ENCODE data around the gene LMF2.

The LMF2 gene

DNA sequence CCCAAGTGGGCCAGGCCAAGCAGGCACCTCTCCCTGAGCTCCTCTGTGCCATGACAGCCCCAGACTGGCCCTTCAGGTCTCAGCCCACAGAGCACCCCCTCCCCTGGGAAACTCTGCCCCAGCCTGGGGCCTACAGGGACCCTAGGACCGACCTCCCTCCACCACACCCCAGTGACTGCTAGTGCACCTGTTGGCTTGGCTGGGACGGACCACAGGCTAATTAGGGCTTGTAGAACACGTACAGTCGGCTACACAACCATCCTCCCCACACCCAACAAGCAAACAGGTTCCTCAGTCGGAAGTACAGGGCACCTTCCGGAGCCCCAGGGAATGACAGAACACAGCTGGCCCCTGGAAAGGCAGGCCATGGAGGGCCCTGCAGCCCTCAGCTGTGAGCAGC, 37.0 kb downstream of the LMF2 start:
- H3K4me3 ChIP-seq (ENCODE audit: low read depth, low read length) = peak overlapping the region; percentile 11
- peak; percentile 25 for DNase-seq (ENCODE audit: low read depth)
- no peak for TF ChIP-seq MAX (IDR thresholded peaks at IDR 0.05; ENCODE audit: low read depth, low read length)
- TF ChIP-seq POLR2A (IDR thresholded peaks at IDR 0.05; ENCODE audit: extremely low read depth, insufficient read length) = no peak
- TF ChIP-seq, protein P1, sequence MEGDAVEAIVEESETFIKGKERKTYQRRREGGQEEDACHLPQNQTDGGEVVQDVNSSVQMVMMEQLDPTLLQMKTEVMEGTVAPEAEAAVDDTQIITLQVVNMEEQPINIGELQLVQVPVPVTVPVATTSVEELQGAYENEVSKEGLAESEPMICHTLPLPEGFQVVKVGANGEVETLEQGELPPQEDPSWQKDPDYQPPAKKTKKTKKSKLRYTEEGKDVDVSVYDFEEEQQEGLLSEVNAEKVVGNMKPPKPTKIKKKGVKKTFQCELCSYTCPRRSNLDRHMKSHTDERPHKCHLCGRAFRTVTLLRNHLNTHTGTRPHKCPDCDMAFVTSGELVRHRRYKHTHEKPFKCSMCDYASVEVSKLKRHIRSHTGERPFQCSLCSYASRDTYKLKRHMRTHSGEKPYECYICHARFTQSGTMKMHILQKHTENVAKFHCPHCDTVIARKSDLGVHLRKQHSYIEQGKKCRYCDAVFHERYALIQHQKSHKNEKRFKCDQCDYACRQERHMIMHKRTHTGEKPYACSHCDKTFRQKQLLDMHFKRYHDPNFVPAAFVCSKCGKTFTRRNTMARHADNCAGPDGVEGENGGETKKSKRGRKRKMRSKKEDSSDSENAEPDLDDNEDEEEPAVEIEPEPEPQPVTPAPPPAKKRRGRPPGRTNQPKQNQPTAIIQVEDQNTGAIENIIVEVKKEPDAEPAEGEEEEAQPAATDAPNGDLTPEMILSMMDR (IDR thresholded peaks at IDR 0.05; ENCODE audit: low read depth, low read length) = no peak
- TF ChIP-seq MYC (IDR thresholded peaks at IDR 0.05; ENCODE audit: low read depth, low read length) = no peak

DNA sequence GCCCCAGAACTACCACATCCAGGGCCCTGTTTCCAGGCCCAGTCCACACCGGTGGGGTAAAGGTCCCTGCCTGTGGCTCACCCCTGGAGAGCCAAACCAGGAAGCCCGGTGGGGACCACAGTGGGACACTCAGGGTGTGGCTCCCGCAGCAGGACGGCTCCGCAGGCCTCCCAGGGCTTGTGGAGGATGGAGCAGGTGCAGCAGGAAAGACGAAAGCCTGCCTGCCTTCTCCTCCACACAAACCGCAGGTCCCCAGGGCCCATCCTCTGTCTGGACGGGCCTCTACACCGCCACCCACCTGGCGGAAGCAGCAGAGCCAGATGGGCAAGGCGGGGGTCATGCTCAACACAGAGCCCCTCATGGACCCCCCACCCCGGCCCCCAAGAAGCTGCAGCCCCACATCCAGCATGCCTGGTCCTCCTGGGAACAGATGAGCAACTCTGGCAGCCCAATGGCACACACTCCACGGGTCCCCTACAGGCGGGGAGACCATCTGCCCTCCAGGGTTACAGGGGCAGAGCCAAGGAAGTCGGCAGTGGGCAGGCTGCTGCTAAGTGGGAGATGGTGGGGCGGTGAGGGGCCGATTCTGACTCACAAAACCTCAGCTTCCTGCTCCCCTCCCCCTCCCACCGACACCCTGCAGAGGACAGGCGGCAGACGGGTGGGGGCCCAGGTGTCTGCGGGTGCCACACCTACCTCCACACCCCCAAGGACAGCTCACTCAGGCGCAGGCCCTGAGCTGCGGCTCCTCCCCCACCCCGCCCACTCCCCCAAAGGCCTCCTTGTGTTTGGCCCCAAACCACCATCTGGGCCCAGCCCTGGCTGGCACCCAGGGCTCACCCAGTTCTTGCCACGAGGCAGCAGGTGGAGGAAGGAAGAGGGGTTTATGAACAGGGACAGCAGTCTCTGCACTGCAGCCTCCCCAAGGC, 37.9 kb downstream of the LMF2 start:
- H3K4me3 ChIP-seq (ENCODE audit: low read depth, low read length) = peak overlapping the region; percentile 25
- TF ChIP-seq MAX (IDR thresholded peaks at IDR 0.05; ENCODE audit: low read depth, low read length) = peak; percentile 32; the same call in 1 of the 2 replicates
- TF ChIP-seq POLR2A (IDR thresholded peaks at IDR 0.05; ENCODE audit: extremely low read depth, insufficient read length) = no peak
- peak; percentile 54; the same call in 1 of the 2 replicates for TF ChIP-seq MYC (IDR thresholded peaks at IDR 0.05; ENCODE audit: low read depth, low read length)
- TF ChIP-seq, protein P1 (IDR thresholded peaks at IDR 0.05; ENCODE audit: low read depth, low read length) = peak; percentile 7
- peak; percentile 99 for DNase-seq (ENCODE audit: low read depth)

DNA sequence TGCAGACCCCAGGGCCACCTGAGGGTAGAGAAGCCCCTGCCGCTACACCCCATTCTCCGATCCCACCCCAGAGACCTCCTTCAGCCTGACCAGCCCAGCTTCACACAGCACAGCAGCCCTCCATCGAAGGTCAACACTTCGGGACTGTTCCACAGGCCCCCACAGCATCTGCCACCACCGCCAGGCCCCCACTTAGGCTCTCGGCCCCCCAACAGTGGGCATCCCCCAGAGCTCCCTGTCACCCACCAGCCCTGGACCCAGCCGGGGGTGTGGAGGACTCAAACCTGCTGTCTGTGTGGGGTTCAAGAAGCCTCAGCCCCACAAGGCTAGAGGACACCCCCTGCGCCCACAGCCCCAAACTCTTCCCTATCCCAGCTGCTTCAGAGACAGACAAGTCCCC, 38.9 kb downstream of the LMF2 start:
- TF ChIP-seq POLR2A (IDR thresholded peaks at IDR 0.05; ENCODE audit: extremely low read depth, insufficient read length) (no peak), MAX (IDR thresholded peaks at IDR 0.05; ENCODE audit: low read depth, low read length) (no peak), MYC (IDR thresholded peaks at IDR 0.05; ENCODE audit: low read depth, low read length) (no peak)
- TF ChIP-seq, protein P1 (IDR thresholded peaks at IDR 0.05; ENCODE audit: low read depth, low read length) = no peak
- H3K4me3 ChIP-seq (ENCODE audit: low read depth, low read length) = no peak overlapping the region
- DNase-seq (ENCODE audit: low read depth) = no peak

DNA sequence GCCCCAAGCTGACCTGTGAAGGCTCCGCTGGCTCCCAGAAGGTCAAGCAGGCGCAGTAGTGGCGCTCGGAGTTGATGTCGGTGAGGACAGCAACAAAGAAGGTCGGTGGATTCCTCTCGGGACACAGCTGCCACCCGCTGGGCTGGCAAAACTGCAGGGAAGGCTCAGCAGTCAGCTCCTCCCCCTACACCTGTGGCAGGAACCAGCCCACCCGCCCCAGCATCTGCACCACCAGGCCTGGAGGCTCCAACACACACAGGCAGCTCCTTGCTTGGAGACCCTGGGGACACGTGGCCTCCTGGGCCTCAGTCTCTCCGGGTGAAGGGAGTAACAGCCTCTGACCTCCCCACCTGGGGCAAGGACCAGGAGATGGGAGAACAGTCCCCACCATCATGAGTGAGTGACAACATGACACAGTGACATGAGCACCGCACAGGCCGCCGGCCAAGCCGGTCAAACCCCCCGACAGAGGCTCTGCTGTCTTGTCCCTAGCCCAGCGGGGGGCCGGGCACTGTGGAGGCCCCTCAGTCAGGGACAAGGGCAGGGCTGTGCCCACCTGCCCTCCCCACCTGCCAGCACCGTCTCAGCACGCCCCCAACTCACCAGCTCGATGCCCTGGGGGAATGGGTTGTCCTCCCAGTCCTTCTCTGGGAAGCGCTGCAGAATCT, 39.6 kb downstream of the LMF2 start:
- no peak overlapping the region for H3K4me3 ChIP-seq (ENCODE audit: low read depth, low read length)
- no peak for DNase-seq (ENCODE audit: low read depth)
- TF ChIP-seq, protein P1 (IDR thresholded peaks at IDR 0.05; ENCODE audit: low read depth, low read length) = no peak
- TF ChIP-seq MYC (IDR thresholded peaks at IDR 0.05; ENCODE audit: low read depth, low read length) (no peak), MAX (IDR thresholded peaks at IDR 0.05; ENCODE audit: low read depth, low read length) (no peak), POLR2A (IDR thresholded peaks at IDR 0.05; ENCODE audit: extremely low read depth, insufficient read length) (no peak)

GRCh38 chr22:50467341-50467740, 40.2 kb downstream of the LMF2 start:
- DNase-seq (ENCODE audit: low read depth) = no peak
- TF ChIP-seq MAX (IDR thresholded peaks at IDR 0.05; ENCODE audit: low read depth, low read length) (no peak), MYC (IDR thresholded peaks at IDR 0.05; ENCODE audit: low read depth, low read length) (no peak), POLR2A (IDR thresholded peaks at IDR 0.05; ENCODE audit: extremely low read depth, insufficient read length) (no peak)
- TF ChIP-seq, protein P1 (IDR thresholded peaks at IDR 0.05; ENCODE audit: low read depth, low read length) = no peak
- no peak overlapping the region for H3K4me3 ChIP-seq (ENCODE audit: low read depth, low read length)

Data from NB4 (cell line).